NCI-H146 (cell line): ENCODE measurements around the gene ZNF778.
A peak's percentile ranks its signal among the peaks of the same experiment; 100 is the strongest.

Experiments used
- DNase-seq: peaks from one replicate; lab custom pipeline; 2025; lab: John Stamatoyannopoulos, UW

The ZNF778 gene

DNA sequence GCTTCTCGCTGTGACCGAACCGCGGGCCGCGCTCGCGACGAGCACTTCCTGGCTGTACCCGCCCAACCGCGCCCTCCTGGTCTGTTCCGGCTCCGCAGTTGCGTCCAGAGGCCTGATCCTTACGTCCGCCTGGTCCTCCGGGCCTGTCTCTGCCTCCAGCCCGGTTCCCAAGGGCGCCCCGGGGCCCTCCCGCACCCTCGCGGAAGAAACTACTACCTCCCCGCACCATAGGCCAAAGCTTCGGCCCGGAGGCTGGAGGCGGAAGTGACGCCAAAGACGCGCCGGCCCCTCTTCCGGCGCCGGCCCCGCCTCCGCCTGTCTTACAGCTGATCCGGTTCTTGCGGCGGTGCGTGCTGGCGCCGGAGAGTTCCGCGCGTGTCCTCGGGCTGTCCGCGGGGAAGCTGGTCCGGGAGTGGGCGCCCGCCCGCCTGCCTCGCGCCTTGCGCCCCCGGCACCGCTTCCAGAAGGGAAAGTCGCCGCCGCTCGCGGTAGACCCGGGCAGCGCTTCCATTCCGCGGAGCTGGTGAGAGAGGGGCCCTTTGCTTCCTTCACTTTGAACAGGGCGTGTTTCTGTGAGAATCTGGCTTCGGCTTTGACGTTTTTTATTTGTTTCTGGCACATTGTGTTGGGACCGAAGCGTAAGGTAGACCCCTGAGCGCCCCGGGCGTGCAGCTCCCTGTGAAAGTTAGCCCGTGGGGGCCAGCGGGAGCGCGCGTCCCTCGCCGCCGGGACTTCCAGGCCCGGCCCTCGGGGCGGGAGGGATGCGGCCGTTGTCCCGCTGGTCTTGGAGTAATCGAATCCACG lies at the start of gene ZNF778:
ZNF778 (plus strand) TSS at position 316 of the 804 bp plus-strand sequence. CDS start 3,425 bp downstream, outside the sequence.
- DNase-seq, result peak; percentile 60

DNA sequence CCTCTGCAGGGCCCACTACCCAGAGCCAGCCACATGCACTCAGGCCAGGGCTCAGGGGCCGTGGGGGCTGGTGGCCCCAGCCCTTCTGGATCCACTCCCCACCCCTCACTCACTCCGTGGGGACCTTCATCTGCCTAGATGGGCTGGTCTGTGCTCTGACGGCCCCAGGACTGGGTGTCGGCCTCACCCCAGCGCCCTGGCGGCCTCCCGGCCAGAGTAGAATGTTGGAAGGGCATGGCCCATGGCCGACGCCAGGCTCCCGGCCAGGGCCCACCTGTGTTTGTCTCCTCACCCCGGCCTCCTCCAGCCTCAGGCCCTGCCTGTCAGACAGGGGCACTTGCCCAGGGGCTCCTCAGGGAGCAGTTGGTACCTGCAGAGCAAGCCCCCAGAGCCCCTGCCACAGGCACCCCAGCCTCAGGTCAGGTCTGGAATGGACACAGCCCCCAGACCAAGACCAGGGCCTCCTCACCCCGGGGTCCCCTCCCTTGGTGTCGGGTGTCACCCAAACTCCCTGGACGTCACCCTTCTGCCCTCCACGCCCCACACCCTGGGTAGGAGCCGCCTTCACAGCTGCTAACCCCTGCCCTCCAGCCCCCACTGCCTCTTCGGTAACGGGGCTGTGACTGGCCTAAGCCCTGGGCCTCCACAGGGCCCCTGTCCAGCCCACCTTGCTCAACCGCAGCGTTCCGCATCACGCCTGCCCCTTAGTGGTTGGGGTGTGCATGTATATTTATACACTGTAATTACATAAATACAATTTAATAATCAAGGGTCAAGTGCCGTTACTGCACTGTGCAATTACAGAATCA lies 48.9 kb upstream of the ZNF778 start:
- no peak for DNase-seq

DNA sequence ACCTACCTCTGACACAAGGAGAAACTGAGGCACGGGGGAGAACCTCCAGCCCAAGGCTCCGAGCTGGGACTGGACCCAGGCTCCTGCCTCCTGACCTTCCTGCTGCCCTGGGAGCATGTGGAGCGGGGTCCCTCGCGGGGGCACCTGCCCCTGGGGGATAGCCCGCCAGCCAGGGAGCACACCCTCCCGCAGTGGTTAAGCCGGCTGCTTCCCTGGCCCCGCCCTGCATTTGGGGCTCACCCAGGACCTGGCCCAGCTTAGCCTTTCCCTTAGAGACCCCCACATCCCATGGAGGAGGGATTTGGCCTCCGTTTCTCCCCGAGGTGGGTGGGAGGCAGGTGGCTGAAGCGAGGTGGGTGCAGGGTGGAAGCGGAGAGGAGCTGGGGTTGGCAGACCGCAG lies 47.7 kb upstream of the ZNF778 start:
- DNase-seq, result no peak

DNA sequence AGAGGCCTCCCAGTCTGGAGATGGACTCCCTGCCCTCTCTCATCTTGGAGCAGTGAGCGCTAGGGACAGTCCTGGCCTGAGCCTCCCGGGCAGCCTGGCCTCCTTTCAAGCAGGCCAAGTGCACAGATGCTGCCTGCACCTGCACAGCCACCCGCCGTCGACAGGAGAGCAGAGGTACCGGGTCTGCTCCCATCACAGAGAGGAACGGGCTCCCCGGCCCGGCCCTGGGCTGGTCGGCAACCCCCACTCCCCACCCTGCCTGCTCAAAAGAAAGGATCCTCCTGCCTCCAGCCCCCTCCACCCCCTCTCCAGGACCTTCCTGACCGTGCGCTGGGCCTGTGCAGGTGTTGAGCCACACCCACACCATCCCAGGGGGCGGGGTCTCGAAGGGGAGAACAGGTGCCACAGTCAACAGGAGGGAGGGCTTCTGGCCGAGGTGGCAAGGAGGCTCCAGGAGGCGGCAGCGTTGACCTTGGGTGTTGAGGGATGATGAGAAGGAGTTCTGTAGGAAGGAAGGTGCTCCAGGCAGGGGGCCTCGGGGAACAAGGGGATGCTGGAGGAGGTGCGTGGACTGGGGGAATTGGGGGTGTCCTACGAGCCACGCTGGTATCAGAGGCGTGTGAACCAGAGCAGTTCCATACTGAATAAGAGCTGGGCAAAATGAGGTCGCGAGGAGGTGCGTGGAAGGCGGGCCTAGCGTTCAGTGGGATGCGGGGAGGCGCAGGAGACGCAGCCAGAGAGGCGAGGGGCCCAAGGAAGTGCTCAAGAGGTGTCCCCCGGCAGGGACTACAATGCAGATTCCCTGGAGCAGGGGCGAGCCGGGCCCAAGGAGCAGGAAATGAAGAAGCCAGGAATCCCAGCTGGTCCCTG lies 46.9 kb upstream of the ZNF778 start:
- peak; percentile 71 for DNase-seq

DNA sequence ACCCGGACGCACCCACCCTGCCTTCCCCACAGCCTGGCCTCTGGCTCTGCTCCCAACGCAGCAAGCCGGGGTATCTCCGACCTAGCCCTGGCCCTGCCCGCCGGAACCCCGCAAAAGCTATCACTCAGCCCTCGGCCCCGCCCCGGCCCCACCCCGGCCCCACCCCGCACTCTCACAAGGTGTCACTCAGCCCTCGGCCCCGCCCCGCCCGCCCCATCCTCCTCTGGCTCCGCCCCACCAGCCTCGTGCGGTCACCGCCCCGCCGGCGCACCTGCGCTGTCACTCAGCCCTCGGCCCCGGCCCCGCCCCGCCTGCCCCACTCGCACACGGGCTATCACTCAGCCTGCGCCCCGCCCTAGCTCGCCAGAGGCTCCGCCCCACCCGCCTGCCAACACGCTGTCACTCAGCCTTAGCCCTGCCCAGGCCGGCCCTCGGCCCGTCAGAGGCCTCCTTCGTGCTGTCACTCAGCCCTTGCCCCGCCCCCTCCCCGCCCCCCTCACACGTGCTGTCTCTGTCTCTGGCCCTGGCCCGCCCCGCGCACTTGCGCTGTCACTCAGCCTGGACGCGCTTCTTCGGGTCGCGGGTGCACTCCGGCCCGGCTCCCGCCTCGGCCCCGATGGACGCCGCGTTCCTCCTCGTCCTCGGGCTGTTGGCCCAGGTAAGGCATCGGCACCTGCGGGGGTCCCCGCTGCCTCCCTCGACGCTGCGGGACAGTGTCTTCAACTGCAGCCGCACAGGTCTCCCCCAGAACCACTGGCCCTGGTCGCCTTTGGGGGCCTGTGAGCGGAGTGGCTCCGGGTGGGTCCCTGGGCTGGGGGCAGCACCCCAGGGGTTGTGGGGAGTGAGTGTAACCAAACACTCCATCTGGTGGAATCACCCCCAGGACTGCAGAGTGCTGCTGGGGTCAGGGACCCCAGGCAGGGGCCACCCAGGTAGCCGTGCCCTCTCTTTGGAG lies 46.0 kb upstream of the ZNF778 start, which contains the start of gene CDH15:
CDH15 (plus strand) TSS at position 533 of the 955 bp plus-strand sequence; CDS start at position 617, 84 bp downstream.
- DNase-seq, result peak; percentile 91

DNA sequence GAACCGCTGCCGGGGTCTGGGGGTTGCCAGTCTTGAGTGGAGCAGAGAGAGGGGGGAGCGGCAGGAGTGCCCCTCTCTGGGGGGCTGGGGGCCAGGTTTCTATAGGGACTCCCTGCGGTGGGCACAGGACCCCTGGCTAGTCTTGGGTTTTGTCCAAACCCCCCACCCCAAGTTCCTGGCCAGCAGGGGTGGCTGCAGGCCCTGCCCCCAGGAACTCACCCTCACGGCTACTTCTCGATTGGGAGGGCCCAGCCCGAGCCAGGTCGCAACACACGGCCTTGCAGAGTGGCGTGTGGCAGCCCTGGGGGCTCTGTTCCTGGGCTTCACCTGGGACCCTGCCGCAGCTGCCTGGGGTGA lies 45.4 kb upstream of the ZNF778 start:
- DNase-seq, result no peak

DNA sequence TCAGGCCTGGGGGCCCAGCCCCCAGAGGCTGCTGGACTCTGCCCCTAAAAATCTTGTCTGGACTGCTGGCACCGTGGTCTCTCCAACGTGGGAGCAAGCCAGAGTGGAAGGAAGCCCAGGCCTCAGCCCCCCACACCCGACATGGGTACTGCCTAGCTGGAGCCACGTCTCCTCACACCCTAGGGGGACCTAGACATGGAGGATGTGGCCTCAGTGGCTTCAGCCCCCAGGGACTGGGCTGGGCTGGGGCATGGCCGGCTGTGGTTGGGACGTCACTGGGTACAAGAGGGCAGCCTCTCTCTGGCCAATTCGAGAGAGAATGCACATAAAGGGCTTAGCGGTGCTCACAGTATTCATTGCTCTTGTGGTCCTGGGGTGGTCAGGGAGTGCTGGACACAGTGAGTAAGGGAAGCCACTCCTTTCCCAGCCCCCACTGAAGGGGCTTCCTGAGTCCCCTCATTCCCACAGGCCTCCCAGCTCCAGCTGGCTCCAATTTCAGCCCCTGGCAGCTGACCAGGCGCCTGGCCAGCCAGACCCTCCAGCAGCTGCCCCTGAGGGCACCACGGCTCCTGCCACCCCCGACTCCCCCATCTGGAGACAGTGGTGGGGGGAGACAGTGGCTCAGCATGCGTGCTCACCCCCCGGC lies 44.9 kb upstream of the ZNF778 start:
- DNase-seq, result no peak

DNA sequence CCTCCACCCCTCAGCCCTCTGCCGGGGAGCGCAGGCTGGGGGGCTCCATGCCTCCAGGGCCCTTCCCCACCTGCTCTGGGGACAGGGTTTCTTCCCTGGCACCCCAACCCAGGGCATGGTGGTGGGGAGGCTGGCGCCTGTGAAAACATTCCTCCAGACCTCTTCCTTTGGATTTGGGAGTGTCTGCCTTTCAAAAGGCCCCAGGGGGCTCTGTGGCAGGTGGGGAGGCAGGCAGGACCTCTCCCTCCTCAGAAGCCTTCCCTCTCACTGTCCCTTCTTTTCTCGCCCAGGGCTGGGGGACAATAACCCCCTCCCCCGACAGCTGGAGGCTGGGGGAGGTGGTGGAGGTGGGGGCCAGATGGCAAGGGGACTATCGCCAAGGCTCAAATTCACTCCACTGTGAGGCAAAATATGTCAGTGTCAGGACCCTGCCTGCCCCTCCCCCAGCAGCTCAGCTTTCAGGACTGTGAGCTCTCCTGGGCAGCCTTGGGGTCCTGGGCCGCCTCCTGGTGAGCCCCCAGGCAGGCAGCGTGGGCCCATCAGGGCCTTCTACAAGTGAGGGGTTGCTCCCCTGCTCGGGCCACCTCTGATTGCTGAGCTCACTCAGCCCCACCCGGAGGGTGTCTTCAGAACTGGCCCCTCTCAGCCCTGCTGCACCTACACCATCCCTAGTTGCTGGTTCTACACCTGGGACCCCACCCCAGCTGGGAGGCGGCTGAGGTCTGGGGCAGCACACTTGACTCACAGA lies 44.2 kb upstream of the ZNF778 start:
- no peak for DNase-seq

DNA sequence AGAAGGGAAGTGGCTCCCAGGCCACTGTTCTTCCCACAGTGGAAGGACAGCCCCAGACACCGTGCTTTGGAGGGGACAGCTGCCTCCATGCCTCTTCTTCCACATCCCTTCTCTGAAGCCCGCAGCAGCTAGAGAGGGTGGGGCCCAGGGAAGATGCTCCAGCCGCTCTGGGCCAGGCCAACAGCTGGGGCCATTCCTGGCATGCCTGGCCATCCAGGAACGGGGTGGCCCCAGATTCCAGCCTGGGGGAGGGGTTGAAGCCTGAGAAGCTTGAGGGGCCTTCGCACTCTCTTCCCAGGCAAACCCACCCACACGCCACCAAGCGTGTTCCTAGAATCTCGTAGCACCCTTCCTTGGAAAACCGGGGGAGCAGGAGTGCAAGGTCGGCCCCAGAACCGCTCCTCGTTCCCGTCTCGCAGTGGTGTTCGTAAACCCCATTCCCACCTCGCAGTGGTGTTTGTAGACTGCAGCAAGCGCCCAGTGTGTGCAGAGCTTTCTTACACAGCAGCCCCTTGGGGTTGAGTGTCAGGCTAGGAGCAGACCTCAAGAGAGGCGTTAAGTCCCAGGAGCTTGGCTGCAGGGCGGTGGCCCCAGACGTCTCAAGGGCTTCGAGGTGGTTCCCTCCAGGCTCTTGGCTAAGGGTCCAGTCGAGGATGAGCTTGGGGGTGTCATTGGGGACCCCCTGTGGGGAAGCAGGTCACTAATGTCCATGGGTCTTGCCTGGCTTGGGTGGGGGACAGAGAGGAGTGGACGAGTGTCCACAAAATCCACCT lies 43.3 kb upstream of the ZNF778 start:
- DNase-seq, result no peak

DNA sequence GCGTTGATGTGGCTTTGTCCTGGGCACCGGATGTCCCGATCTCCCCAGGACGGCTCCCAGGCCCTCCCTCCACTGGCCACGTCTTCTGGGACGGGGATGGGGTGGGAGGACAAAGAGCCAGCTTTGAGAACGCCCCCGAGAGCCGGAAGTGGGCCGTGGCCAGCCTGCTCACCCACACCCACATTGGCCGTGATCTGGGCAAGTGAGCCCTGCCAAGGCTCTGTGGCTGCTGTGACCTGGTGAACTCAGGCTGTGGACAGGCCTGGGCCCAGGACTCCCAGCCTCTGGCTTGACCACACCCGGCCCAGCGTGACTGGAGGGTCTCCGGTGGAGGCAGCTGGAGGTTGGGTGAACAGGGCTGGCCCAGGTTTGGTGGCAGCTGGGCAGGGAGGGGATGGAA lies 42.6 kb upstream of the ZNF778 start:
- DNase-seq, result no peak

DNA sequence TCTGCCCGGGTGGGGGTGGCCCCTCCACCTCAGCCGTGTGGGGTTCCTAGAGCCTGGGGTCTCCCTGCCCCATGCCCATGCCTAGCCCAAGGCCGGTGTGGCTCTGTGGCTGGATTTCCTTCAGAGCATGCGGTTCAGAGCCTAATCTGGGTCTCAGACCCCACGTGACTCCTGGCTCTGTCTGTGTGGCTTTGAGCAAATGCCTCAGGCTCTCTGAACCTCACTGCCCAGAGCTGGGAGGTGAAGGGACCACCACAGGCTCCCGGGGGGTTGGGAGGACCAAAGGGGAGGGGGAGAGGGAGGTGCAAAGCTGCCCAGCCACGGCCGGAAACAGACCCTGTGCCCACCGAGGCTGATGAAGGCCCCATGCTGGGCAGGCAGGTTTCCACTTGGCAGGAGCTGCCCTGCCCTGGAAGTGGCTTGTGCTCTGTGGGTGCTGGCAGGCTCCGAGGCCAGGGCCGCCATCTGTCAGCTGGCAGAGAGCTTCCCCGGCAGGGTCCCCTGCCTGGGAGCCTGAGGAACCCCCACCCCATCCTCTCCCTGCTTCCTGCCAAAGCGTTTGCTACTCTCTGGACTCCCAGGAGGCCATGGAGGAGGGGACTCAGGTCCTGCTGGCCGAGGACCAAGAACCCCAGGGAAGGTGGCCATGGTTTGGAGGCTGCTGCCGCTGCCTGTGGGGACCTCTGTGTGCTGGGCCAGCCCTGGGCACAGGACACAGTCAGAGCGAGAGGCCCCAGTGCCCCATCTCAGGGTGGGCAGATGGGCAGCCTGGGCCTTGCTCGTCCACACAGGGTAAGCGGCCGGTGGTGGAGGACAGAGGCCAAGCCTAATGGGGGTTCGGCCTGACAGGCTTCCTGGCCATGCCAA lies 42.0 kb upstream of the ZNF778 start:
- no peak for DNase-seq

DNA sequence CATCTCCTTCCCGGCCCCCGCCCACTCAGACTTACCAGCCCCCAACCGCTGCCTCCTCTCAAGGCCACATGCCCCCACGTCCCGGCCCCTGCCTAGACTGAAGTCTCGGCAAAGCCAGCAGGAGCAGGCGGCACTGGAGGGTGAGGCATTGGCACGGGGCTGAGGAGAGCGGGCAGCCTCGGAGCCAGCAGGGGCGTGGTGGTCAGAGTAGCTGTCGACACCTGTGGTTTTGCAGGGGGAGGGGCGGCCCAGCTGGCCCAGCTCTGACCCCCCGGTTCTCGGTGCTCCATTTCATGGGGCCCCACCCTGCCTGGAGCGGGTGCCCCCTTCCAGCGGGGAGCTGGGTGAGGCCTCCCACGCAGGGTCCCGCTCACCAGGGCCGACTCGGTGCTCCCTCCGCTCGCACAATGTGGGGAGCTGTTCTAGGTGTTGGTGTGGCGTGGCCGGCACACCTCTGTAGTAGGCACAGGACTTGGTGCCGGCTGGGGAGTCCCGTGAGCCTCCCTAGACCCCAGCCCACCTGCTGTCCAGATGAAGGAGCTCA lies 41.3 kb upstream of the ZNF778 start:
- no peak for DNase-seq

DNA sequence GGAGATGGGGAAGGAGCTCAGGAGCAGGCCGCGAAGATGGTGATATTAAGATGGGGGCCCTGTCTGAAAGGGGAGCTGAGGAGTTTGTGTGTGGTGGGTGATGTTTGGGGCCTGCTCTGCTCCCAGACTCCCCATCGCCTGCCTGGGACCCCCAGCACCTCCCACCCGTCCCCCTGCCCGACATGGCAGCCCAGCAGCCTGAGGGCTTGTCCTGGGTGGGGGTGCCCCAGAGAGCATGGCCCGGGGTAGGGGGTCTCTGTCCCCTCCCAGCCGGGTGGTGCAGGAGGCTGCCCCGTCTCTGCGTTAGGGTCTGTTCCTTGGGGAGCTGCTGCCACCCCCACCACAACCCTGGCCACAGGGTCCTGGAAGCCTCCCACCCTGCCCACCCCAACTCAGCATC lies 40.8 kb upstream of the ZNF778 start:
- DNase-seq, result no peak

DNA sequence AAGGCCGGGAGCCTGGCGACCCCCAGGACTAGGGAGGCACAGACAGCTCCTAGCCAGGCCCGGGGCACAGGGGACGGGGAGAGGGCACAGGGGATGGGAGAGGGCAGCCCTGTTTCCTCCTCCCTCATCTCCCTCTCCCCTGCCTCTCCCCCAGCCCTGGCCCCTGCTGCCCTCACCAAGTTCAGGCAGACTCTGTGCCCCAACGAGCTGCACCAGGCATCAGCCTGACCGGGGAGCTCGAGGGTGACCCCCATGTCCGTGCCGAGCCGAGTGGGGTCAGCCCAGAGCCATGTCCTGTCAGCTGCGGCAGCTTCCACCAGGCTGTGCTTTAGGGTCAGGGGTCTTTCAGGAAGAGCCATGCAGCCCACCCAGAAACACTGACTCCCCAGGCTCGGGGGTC lies 40.0 kb upstream of the ZNF778 start:
- DNase-seq, result no peak

DNA sequence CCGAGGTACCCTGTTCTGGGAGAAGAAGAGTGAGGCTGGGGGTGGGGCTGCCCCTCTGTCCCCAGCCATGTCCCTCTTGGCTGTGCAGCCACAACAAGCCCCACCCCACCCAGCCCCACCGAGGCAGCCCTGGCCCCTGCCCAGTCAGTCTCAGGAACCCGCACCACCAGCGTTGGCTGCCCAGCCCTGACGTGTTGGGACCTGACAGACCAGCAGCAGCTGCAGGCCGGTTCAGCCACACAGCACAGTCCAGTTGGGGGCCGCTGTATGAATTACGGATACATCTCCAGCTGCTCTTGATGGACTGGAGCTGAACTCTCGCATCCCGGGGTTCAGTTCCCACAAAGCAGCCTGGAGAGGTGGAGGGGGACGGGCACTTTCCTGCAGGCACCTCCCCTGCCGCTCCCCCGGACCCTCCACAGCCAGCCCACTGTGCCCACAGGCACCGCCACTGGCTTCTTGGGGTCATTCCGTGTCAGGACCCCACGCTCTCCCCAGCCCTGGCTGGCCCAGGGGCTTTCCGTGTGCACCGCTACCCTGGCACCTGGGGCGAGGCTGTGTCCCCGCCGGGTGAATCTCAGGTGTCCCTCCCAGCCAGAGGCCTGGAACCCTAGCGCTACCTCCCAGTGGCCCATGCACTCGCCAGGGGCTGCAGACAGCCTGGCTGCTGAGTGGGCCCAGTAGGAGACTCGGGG lies 38.9 kb upstream of the ZNF778 start:
- DNase-seq, result no peak

DNA sequence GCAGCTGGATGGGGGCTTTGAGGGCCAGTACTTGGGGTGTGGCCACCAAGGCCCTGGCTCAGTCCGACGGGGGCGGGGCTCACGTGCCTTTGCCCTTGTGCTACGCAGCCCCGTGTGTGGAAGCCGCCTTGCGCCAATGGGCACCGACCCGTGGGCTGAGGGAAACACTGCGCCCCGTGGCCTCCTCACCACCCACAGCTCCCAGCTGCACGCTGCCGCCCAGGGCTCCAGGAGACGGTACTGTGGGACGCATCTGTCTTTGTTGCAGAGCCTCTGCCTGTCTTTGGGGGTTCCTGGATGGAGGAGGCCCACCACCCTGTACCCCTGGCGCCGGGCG lies 38.4 kb upstream of the ZNF778 start:
- no peak for DNase-seq

DNA sequence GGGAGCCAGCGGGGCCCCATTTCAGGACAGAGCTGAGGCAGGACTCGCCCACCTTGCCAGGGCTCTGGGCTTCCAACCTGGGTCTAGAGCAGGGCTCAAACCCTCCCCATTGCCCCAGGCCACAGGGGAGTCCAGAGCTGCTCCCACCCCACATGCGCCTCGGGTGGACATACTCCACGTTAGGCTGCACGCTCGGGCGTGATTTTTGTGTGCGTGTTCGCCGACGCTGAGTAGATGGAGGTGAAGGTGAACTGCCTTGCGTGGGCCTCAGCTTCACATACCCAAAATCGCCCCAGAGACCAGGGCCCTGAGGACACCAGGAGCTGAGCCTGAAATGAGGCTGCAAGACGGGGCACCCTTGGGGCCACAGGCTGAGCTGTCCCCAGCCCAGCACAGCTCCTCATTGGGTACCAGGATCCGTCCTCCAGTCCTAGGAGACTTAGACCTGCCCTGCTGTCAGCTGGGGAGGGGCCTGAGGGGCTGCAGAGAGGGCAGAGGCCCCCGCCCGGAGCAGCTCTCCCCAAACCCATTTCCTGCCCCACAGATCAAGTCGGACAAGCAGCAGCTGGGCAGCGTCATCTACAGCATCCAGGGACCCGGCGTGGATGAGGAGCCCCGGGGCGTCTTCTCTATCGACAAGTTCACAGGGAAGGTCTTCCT lies 37.7 kb upstream of the ZNF778 start:
- DNase-seq, result no peak
